GM12891 (cell line): Measurements from ENCODE around the gene TARS1.

Experiments
- POLR2A ChIP-seq: IDR thresholded peaks from 2 replicates; pipeline ENCODE4 v1.6.1; 2011; ENCODE audit warnings: low read depth, low read length, control low read depth
- POLR2AphosphoS5 ChIP-seq: IDR thresholded peaks from 2 replicates; pipeline ENCODE4 v1.6.1; 2011; ENCODE audit warnings: low read depth, low read length, control low read depth
- SPI1 ChIP-seq: IDR thresholded peaks from 2 replicates; pipeline ENCODE4 v1.6.1; 2011; ENCODE audit warnings: low read depth, low read length, control low read depth
- TAF1 ChIP-seq: IDR thresholded peaks from 2 replicates; pipeline ENCODE4 v1.6.1; 2011; ENCODE audit warnings: low read depth, low read length, control low read depth

- no peak for TF ChIP-seq POLR2A
- no peak for TF ChIP-seq POLR2AphosphoS5
- no peak for TF ChIP-seq SPI1
- TF ChIP-seq TAF1 = no peak
These were observed 24.9 kb upstream of the TARS1 start for GRCh38 chr5:33415811-33416354.
